HG03175 (cell line): ENCODE results near the gene DTNB.
"Not testable (repeated sequence)": the region's sequence is repeated elsewhere in the genome, so short reads cannot be mapped to it uniquely, and the experiment has no call there.

Experiments used
- ATAC-seq: cut with Tn5 transposase; IDR thresholded peaks from one replicate; pipeline ENCODE4 v1.9.1; 2021; ENCODE audit warnings: mild to moderate bottlenecking, moderate library complexity; ENCODE audit not compliant: unreplicated experiment

The DTNB gene

DNA sequence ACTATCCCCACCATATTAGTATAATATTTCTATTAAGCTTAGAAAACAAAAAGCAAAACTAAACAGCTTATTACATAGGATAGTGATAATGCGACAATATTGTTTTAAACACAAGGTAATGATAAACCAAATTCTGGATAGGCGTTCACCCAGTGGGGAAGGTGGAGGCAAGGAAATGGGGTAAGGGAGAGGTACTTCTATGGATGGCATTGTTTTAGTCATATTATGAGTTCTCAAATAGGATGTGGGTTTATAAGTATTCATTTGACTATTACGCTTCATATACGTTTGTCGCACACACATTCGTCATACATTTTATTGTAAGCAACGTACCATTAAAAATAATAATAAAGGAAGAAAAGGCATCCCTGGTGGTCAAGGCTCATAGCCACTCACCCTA, 242.8 kb downstream of the DTNB start:
- ATAC-seq = no peak

DNA sequence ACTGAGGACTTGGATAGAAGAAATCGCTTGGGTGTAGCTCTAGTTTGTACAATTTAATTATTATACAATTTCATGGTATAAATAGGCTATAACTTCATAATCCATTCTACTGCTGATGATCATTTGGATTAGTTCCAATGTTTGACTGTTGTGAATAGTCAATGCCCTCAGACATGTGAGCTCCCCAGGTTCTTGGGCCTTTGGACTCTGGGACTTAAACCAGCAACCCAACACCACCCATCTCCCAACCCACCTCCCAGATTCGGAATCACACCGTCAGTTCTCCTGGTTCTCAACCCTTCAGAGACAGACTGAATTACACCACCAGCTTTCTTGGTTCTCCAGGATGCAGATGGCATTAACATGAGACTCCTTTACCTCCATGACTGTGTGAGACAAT, 247.1 kb downstream of the DTNB start:
- no peak for ATAC-seq

DNA sequence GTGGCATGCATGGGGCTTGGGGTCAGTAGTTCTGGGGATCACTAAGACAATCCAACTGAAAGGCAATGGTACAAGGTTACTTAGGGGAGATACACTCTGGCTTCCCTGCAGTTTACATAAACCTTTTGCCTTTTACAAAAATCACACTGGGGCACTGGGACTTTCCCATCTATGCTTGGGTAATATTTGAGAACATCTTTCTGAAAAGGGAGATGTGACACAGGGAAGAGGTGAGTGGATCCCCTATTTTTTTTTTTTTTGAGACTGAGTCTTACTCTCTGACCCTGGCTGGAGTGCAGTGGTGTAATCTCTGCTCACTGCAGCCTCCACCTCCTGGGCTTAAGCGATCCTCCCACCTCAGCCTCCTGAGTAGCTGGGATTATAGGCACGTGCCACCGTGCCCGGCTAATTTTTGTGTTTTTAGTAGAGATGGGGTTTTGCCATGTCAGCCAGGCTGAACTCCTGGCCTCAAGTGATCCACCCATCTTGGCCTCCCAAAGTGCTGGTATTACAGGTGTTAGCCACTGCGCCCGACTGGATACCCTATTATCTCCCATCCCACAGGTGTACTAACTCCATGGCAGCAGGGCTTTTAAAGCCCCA, 248.8 kb downstream of the DTNB start:
- ATAC-seq = no peak

DNA sequence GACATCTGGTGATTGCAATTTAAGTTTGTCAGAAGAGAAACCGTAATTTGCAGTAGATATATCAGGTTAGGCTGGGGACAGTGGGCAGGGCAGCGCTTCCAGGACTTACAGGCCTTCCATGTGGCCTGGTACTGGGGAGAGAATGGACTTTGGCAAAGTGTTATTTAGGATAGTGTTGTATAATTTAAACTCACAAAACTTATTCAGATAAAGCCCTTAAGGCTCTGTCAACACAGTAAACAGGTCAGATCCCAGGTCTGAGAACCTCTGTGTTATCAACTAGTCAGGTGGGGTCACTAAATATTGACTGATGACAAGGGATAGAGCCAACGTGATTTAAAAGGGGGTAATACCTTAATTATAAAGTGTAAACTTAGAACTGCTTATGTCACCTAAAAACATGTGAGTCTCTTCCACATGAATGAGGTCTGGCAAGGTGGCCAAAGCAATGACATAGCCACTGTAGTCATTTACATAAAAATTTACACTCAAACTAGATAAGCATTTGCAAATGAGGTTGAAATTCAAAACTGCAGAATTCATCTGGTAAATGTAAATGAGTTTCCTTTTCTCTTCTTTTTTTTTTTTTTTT, 251.5 kb downstream of the DTNB start:
- no peak for ATAC-seq

DNA sequence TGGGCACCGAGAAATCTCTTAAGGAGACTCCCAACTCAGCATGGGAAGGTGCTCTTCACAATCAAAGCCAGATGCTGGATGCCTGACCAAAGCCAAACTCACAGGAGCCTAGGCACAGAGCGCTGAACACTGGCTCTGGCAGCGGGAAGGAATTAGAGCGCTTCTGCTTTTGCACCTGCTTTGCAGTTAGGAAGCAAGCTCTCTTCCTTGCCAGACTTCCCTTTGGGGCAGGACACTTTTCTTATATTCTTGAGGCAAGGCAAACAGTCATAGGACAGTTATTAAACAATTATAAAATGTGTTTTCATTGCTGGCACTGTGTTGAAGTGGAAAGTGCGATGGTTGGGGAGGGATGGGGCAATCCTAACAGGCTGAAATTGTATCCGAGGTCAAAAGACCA, 252.1 kb downstream of the DTNB start:
- no peak for ATAC-seq

DNA sequence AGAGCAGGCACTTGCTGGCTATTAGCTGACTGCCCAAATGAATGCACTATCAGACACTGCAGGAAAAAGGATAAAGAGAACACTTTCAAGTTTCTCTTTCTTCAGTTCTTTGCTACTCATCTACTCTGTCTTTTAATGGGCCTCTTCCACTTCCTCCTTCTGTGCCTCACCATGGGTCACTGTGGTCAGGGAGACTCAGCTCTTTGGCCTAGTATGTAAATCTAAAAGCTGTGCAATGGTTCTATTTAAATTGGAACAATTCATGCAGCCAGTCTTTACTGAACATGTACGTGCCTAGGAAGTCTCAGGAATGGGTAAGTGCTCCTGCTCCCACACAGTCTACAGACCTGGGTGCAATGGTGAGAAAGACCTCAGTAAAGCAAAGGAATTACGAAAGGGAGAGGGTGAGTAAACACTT, 252.5 kb downstream of the DTNB start:
- ATAC-seq = peak; percentile 50

DNA sequence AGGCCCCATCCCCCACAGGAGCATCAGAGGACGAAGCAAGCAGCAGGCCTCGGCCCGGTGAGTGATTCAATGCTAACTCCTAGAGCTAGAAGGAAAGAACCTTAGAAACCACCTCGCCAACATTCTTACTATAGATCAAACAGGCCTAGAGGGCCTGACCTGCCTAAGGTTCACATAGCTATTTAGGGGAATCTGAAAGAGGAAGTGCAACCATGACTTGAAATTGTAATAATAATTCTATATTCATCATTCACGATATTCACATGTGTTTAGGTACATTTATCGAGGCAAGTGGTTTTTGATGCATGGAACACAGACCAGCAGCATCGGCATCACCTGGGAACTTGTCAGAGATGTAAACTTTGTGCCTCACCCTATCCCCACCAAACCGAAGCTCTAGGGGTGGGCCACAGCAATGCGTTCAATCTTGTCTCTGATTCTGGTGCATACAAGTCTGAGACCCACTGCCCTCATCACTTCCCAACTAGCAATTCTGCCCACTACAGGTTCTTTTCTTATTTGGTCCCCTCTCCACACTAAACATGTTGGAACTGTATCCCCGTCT, 253.6 kb downstream of the DTNB start:
- peak; percentile 74 for ATAC-seq

DNA sequence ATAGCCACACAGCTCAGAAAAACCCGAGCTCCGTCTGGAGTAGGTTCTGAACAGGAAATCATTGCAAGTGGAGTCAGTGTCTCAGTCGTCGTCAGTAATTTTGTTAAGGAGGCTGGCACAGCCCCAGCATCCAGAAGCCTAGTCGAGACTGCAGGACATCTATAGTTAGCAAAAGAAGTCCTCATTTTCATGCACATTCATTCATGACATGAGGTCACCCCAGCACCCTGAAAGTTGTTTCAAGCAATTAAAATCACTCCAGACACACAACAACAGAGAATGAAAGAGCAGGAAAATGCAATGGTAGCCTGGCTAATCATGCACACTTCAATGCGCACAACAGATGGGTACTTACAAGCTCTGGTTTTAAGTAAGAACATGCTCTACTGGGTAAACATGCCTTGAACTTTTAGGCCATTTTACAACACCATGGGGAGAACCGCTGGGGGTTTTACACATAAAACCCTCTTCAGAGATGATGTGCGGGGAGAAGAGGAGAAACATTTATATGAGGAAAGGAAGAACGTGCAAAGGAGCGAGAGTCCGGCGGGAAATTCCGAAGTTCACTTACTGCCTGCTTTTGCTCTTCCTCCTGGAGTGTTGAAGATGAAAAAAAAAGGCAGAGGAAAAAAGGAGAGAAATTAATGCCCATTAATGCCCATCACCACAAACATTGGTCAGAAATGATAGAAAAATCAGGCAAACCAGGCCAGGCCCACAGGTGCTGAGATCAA, 254.3 kb downstream of the DTNB start:
- no peak for ATAC-seq

DNA sequence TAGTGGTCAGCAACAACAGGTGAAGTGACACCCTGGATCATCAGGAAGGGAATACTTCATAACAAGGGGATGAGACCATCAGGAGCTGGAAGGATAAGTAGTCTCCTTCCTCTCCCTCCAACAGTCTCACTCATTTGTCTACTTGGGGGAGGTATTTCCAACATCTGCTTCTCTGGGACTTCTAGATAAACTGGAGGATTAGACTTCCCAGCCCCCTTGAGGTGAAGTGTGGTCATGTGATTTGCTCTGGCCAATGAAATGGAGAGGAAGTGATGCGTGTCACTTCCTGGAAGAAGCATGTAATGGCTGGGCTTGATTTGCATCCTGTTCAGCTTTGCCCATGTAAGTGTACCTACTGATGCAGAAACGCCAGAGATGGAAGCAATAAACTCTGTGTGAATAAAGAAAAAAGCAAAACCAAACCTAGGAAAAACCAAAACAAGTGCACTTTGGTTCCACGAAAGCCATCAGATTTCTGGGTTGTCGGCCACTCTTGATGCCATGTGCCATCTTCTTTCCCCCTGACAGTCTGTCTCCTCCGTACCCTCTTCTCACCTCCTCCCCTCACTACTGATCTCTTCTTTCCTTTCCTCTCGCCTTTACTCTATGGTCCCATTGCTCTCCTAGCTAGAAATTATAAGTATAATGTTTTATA, 255.5 kb downstream of the DTNB start:
- no peak for ATAC-seq

DNA sequence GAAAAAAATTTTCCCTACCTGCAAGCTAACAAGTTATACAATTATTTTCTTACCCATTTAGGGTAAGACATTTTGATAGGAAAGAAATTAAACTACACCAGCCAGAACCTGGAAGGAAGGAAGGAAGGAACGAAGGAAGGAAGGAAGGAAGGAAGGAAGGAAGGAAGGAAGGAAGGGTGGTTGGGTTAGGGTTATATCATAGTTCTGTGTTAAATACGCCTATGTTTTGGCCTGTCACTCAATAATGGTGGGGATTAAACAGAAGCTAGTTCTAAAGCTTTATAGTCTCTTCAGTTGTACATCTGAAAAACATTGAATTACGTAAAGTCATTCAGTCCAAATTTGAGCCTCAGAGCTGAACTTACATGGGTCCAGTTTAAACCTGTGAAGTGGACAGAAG, 256.7 kb downstream of the DTNB start:
- ATAC-seq = no peak

DNA sequence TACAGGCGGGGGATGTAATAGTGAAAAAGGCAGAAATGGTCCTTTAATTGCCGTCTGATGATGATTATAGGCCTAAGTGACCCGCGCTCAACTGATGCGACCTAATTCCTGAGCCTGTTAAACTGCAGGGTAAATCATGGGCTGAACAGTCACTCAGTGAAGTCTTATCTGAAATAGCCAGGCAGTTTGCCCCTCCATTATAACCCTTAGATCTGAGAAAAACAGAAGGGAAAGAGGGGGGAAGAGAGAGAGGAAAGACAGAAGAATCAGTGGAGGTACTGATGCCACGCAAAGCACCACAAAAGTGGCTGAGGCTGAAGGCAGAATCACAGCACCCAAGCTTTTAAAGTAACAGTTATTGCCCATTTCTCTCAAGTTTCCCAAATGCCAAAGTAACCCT, 258.6 kb downstream of the DTNB start:
- no peak for ATAC-seq

DNA sequence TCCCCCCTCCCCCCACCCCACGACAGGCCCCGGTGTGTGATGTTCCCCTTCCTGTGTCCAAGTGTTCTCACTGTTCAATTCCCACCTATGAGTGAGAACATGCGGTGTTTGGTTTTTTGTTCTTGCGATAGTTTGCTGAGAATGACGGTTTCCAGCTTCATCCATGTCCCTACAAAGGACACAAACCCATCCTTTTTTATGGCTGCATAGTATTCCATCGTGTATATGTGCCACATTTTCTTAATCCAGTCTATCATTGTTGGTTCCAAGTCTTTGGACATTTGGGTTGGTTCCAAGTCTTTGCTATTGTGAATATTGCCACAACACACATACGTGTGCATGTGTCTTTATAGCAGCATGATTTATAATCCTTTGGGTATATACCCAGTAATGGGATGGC, 260.0 kb downstream of the DTNB start:
- ATAC-seq = not testable (repeated sequence)

DNA sequence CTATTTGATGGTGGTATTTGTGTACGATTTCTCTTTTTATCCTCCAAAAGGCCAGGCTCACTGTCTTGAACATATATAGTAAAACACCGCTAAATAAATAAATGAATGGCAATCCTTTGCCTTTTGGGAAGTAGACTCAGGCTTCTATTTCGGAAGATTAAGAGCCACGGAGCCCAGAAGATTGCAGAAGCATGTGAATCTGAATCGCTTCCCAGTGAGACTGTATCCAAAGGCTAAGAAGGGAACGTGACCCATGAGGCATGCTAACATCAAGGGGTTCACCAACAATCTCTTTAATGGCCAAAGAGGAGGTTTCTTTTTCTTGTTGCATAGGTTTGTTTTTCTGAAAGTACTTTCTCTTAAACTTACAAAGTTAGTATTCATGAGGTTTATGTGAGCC, 261.6 kb downstream of the DTNB start:
- ATAC-seq = no peak

DNA sequence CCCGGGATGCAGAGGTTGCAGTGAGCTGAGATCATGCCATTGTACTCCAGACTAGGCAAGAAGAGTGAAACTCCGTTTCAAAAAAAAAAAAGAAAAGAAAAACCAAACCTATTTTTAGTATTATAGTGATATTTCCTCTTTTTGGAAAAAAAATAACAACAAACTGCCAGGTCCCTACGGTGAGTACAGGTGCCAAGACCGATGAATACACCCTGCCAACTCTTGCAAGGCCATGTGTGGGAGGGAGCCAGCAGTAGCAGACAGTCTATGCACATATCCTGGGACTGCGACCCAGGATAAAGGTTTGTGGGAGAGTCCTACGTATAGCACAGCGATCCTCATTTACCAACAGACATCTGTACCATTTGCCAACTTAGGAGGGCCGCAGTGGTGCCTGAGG, 262.1 kb downstream of the DTNB start:
- no peak for ATAC-seq

DNA sequence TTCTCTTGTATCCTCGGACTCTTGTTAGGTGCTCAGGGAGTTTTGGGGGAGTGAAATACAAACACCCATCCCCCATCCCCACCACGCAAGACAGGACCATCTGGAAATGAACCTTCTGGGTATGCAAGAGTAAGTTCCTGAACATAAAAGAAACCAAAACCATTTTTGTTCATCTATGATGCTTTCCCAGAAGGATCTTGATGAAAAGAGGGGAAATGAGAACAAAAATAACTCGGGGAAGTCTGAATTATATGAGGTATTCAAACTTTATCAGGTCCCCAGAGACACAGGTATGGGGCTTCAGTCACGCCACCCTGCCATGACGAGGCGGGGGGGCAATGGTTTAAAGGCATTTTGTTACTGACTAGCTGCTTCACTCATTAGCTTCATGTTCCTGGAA, 263.0 kb downstream of the DTNB start:
- no peak for ATAC-seq

DNA sequence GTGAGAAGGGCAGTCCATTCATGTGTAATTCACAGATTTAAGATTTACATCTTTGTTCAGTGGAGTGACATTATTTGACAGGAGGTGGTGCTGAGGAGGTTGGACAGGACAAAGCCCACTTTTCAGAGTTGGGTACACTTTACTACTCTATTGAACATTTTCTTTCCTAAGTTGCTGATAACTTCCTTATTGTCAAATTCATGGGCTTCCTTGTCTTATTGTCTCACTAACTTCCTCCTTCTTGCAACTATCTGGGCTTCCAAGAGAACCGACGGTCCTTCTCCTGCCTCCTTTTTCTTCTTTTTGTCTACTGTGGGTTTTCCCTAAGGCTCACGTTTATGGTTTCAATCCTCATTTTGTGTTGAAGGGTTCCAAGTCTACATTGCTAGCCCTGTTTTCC, 263.9 kb downstream of the DTNB start:
- no peak for ATAC-seq

DNA sequence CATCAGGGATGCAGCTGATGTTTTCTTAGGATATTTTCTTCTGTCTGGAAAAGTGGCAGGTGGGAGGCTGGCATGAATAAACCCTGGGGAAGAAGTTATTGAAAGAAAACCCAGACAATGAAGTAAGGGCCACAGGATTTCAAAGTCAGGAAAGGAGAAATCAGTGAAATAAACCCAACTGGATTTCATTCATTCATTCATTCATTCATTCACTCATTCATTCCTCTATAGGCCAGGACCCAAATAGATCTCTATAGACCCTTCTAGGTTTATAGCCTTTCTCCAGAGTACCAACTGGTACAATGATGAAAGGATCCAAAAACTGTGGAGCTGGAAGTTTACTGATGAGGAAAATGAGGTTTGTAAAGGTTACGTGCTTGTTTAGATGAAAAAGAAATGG, 264.3 kb downstream of the DTNB start:
- ATAC-seq = no peak

DNA sequence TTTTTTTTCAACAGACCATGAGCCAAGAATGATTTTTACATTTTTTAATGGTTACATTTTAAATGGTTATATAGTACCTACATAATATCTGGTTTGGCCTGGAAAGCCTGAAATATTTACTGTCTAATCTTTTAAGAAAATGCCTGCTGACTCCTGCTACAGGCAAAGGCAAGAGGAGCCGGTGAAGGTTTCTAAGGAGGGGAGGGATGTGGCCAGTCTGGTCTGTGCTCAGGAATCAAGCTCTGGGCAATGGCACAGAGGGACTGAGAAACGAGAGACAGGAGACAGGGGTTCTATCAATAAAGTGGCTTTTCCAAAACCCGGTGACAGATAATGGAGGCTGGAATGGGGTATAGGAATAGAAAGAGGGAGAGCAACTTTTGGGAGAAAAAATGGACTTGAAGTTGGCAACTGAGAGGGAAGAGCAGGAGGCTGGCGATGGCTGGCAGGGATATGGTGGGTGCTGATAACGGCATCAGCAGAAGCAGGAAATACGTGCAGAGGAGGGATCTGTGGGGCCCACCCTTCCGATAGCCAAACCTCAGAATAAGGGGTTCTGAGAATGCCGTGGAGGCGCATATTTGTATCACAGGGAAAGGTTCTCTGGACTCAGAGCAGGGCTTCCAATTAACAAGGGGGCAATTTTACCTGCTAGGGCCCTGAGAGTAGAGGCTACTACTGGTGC, 267.6 kb downstream of the DTNB start:
- no peak for ATAC-seq

DNA sequence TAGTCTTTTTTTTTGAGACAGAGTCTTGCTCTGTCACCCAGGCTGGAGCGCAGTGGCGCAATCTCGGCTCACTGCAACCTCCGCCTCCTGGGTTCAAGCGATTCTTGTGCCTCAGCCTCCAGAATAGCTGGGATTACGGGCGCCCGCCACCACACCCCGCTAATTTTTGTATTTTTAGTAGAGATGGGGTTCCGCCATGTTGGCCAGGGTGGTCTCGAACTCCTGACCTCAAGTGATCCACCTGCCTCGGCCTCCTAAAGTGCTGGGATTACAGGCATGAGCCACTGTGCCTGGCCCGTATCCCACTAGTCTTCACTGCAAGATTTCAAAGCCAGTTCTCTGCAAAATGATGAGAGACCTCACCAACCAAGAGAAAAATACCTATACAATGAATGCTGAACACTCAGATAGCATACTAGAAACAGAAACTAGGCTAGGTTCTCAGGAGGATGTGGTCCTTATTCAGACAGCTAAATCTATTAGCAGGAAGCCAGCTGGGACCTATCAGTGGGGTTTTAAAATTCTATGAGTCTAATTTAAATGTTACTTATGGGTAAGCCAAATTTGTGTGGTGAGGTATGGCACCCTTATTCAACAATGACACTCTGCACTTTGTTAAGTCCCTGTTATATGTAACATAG, 270.1 kb downstream of the DTNB start:
- ATAC-seq = peak; percentile 72

DNA sequence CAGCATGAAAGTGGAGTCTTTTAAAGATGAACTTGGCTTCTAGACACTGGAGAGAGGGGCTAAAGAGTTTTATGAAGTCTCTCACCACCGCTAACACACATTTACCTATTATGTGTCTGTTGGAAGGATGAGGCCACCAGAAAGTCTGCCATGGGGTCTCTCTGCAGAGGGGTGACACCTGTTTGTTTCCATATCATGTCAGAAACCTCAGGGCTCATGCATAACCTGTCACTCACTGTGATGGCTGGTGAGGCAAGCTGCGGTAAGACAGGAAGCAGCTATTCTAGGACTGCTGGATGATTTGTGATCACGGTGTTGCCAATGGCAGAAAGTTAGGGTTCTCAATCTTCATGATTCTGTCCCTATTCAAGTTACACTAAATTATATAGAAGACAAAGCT, 270.9 kb downstream of the DTNB start:
- ATAC-seq = peak; percentile 48
